ENCODE data around the gene MACROH2A1. TPM values are rescaled to one million over a fixed set of nuclear protein-coding genes. Genes with fewer than 3 reads are reported as not detected.

Gene MACROH2A1
- total and polyA plus RNA-seq, 2 experiments from 2014 or later = 115 to 125 TPM

GRCh38 chr5:135308245-135308644, 90.8 kb downstream of the MACROH2A1 start:
- Histone ChIP-seq H3K79me2 (ENCODE audit: insufficient read depth) (no peaks in the 10 kb centered on the region), H3K9ac (no peak overlapping the region), H3K9me2 (ENCODE audit: insufficient read depth) (no peaks in the 10 kb centered on the region), H4K20me1 (ENCODE audit: insufficient read depth) (no peaks in the 10 kb centered on the region), H3K36me3 (ENCODE audit: low read depth) (no peaks in the 10 kb centered on the region), H3K4me1 (ENCODE audit: insufficient read depth) (peaks cover 26% of the 10 kb centered on the region), H3K4me2 (ENCODE audit: unreplicated experiment) (no peak overlapping the region), H3K9me3 (ENCODE audit: low read depth) (no peaks in the 10 kb centered on the region), H3F3A (ENCODE audit: insufficient read depth) (peaks cover 21% of the 10 kb centered on the region), H3K27ac (no peak overlapping the region), H2AFZ (no peak overlapping the region), H3K27me3 (replicated peaks; ENCODE audit: insufficient read depth) (no peaks in the 10 kb centered on the region), H3K4me3 (no peak overlapping the region)
- 64 to 65% methylated on average over 7 of the region's 7 CpGs for WGBS, 2 experiments (ENCODE audit: low coverage in 1 of 2, low lambda C conversion rate in 2 of 2, missing lambda C conversion rate in 2 of 2)
- DNase-seq = peak; percentile 65
- in situ Hi-C loops (cut with MboI) = no loop called here
- TF ChIP-seq EZH2phosphoT487 (IDR thresholded peaks at IDR 0.05; ENCODE audit: insufficient read depth, low read depth) (no peak), EZH2 (IDR thresholded peaks at IDR 0.05; ENCODE audit: insufficient read depth, poor library complexity, severe bottlenecking) (no peak)

- Histone ChIP-seq H3K27ac (no peak overlapping the region), H3K4me1 (ENCODE audit: insufficient read depth) (peaks cover 26% of the 10 kb centered on the region), H3K36me3 (ENCODE audit: low read depth) (no peaks in the 10 kb centered on the region), H3K27me3 (replicated peaks; ENCODE audit: insufficient read depth) (no peaks in the 10 kb centered on the region), H3K4me2 (ENCODE audit: unreplicated experiment) (no peak overlapping the region), H4K20me1 (ENCODE audit: insufficient read depth) (no peaks in the 10 kb centered on the region), H3K9me2 (ENCODE audit: insufficient read depth) (no peaks in the 10 kb centered on the region), H3K9ac (no peak overlapping the region), H3K4me3 (no peak overlapping the region), H2AFZ (no peak overlapping the region), H3K79me2 (ENCODE audit: insufficient read depth) (no peaks in the 10 kb centered on the region), H3F3A (ENCODE audit: insufficient read depth) (peaks cover 21% of the 10 kb centered on the region), H3K9me3 (ENCODE audit: low read depth) (no peaks in the 10 kb centered on the region)
- no peak for TF ChIP-seq EZH2phosphoT487 (IDR thresholded peaks at IDR 0.05; ENCODE audit: insufficient read depth, low read depth)
- TF ChIP-seq EZH2 (IDR thresholded peaks at IDR 0.05; ENCODE audit: insufficient read depth, poor library complexity, severe bottlenecking) = no peak
- in situ Hi-C loops (cut with MboI) = no loop called here
- 76 to 77% methylated on average over 22 to 23 of the region's 23 CpGs for WGBS, 2 experiments (ENCODE audit: low coverage in 1 of 2, low lambda C conversion rate in 2 of 2, missing lambda C conversion rate in 2 of 2)
- no peak for DNase-seq
These were observed 91.7 kb downstream of the MACROH2A1 start for GRCh38 chr5:135307143-135307903.

GRCh38 chr5:135306557-135306956, 92.5 kb downstream of the MACROH2A1 start:
- no peak overlapping the region for H3K9ac ChIP-seq
- DNase-seq = no peak
- H3K4me1 ChIP-seq (ENCODE audit: insufficient read depth) = peaks cover 26% of the 10 kb centered on the region
- no peak overlapping the region for H2AFZ ChIP-seq
- H4K20me1 ChIP-seq (ENCODE audit: insufficient read depth) = no peaks in the 10 kb centered on the region
- in situ Hi-C loops (cut with MboI) = no loop called here
- WGBS, 2 experiments (ENCODE audit: low coverage in 1 of 2, low lambda C conversion rate in 2 of 2, missing lambda C conversion rate in 2 of 2) = 85% methylated on average over 9 of the region's 9 CpGs
- H3K79me2 ChIP-seq (ENCODE audit: insufficient read depth) = no peaks in the 10 kb centered on the region
- no peaks in the 10 kb centered on the region for H3K9me3 ChIP-seq (ENCODE audit: low read depth)
- no peak overlapping the region for H3K4me2 ChIP-seq (ENCODE audit: unreplicated experiment)
- no peaks in the 10 kb centered on the region for H3K27me3 ChIP-seq (replicated peaks; ENCODE audit: insufficient read depth)
- no peaks in the 10 kb centered on the region for H3K9me2 ChIP-seq (ENCODE audit: insufficient read depth)
- H3K36me3 ChIP-seq (ENCODE audit: low read depth) = no peaks in the 10 kb centered on the region
- TF ChIP-seq EZH2phosphoT487 (IDR thresholded peaks at IDR 0.05; ENCODE audit: insufficient read depth, low read depth) (no peak), EZH2 (IDR thresholded peaks at IDR 0.05; ENCODE audit: insufficient read depth, poor library complexity, severe bottlenecking) (no peak)
- H3K4me3 ChIP-seq = no peak overlapping the region
- H3F3A ChIP-seq (ENCODE audit: insufficient read depth) = peaks cover 21% of the 10 kb centered on the region
- no peak overlapping the region for H3K27ac ChIP-seq

GRCh38 chr5:135304352-135305221, 94.4 kb downstream of the MACROH2A1 start:
- no peak overlapping the region for H3K9ac ChIP-seq
- no peaks in the 10 kb centered on the region for H3K36me3 ChIP-seq (ENCODE audit: low read depth)
- WGBS, 2 experiments (ENCODE audit: low coverage in 1 of 2, low lambda C conversion rate in 2 of 2, missing lambda C conversion rate in 2 of 2) = 78 to 82% methylated on average over 12 of the region's 12 CpGs
- H3F3A ChIP-seq (ENCODE audit: insufficient read depth) = peaks cover 6% of the 10 kb centered on the region; the same call in 1 of the 2 replicates
- no peaks in the 10 kb centered on the region for H3K9me3 ChIP-seq (ENCODE audit: low read depth)
- no peaks in the 10 kb centered on the region for H4K20me1 ChIP-seq (ENCODE audit: insufficient read depth)
- H3K9me2 ChIP-seq (ENCODE audit: insufficient read depth) = no peaks in the 10 kb centered on the region
- 0 out of 2 replicates have a peak, but pooled peaks cover 6% of the 10 kb centered on the region for H3K27me3 ChIP-seq (replicated peaks; ENCODE audit: insufficient read depth)
- H3K4me3 ChIP-seq = no peak overlapping the region
- TF ChIP-seq EZH2phosphoT487 (IDR thresholded peaks at IDR 0.05; ENCODE audit: insufficient read depth, low read depth) = no peak
- TF ChIP-seq EZH2 (IDR thresholded peaks at IDR 0.05; ENCODE audit: insufficient read depth, poor library complexity, severe bottlenecking) = no peak
- in situ Hi-C loops (cut with MboI) = no loop called here
- H3K27ac ChIP-seq = no peak overlapping the region
- no peaks in the 10 kb centered on the region for H3K79me2 ChIP-seq (ENCODE audit: insufficient read depth)
- H2AFZ ChIP-seq = no peak overlapping the region
- no peak overlapping the region for H3K4me2 ChIP-seq (ENCODE audit: unreplicated experiment)
- peaks cover 12% of the 10 kb centered on the region for H3K4me1 ChIP-seq (ENCODE audit: insufficient read depth)
- no peak for DNase-seq
